CD4-positive, alpha-beta T cell treated with Interleukin-12 subunit alpha and Interleukin-12 subunit beta, for 1 hour (primary cell): ENCODE results near the gene CCNB2.

Source experiments
- DNase-seq: peaks from one replicate; pipeline ENCODE4 v3.0.0-alpha.2; 2020

The CCNB2 gene

DNA sequence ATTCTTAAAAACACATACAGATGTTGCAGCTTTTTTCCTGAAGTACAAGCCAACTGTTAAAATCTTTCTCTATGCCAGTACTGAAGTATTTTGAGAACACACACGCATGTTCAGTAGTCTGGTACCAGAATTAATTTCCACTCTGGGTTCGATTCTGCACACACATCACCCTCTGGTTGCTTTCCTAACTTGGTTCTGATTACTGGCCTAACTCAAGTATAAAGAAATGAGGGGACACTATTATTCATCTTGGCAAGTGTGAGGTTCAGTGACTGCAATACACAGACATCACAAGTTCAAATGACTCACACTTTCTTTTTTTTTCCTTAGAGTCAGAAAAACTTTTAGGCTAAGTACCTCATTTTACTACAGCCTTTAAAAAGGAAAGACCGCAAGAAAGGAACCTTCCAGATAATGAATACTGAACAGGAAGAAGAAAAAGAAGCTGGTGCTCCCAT is 64.3 kb downstream of the CCNB2 start:
- no peak for DNase-seq

DNA sequence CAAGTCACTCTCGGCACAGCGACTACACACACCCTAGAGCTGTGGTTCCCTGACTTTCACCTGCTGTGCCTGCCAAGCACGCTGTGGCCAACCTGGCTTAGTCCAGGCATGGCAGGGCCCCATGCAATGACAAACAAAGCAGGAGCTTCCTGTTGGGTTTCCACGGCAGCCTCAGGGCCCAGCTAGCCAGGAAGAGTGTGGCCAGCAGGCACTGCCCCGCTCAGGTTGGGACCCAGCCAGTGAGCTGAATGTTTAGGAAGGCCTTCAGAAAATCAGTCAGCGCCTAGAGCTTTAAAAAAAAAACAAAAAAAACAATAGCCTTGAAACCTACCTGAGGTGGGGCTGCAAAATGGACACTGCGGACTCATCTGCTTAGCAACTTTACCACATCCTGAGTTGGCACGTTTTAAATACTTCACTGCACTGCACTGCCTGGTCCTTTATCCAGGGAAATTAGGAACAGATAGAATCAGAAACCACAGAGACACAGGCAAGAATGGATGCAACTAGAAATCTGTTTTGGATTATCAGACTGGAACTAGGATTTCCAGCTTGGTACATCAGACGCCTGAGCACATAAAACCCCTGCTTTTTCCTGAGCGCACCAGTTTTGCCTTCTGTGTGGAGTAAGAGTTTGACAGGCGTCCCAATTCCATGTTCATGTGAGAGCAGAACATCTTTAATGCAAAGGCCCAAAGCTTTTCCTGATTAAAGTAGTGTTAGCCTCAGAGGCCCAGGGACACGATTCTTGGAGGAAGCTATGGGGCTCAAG is 65.5 kb downstream of the CCNB2 start:
- no peak for DNase-seq

DNA sequence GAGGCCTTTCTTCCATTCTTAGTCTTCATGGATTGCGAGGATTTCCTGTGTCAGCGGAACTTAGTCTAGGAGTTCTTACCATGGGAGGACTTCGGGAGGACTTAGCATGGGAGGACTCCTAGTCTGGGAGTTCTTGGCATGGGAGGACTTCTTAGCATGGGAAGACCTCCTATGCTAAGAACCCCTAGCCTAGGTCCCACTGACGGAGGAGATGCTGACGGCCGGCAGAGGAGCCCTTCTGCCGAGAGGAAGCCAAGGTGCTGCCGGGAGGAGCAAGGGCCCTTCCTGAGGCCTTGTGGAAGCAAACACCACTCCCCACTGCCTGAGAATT is 66.1 kb downstream of the CCNB2 start:
- DNase-seq = no peak

DNA sequence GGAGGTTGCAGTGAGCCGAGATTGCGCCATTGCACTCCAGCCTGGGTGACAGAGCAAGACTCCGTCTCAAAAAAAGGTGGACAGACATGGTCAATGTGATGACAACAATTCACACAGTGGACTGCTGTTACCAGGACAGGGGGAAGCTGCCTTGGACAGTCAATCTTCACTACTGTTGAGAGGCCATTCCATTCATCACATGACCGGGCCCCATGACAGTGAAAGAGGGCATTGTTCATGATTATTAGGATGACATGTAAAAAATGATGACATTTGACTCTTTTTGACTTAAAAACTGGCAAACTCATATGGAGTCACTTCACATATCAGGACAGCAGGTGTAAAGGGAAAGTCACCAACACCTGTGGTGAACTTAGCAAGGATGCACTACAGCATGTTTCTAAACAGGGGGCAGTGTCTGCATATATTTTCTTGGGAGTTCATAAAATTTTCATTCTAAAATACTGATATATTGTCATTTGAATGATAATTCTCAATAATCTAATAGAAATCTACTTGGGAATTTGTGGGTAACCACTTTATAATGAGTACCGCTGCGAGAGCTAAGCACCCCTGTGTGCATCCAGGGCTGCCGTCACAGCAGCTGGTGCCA is 67.4 kb downstream of the CCNB2 start:
- no peak for DNase-seq

DNA sequence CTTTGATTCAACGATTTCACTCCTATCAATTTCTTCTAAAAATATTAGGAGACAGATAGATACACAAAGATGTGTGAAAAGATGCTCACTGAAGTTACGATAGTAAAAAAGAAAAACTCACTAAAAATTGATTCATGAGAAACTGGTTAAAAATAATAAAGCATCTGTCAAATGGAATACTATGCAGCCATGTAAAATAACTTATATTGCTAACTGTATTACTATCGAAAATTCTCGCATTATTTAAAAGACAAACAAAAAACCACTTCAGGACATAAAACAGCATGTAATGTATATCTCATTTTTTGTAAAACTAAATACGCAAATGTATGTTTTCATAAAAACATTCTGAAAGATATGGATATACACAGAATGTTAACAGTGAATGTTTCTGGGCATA is 68.2 kb downstream of the CCNB2 start:
- DNase-seq = no peak

DNA sequence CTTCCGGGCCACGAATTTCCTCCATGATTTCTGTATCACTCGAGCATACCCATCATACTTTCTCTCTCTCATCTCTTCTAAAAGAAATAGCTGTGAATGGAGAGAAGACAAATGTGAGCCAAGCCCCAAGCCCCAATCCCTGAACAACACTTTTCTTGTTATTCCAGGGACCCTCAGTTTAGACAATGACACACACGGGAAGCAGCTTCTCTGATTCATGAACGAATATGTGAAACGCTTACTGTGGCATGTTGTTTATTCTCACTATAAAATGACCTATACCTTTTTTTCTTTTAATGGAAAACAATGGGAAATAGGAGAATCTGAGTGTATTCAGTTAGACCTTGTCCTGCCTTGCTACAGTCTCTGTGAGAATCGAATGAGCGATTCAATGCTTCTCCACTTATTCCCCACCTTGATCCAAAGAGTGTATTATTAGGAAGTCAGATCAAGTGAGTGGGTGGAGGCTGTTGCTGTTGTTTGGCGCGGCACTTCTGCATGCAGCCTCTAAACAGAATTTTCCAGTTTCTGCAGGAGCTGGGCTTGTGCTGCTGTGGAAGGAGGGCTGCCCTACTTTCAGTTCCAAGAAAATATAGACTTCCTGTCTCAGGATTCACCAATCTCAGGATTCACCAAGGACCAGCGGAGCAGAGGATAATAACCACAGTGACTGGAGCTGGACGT is 69.3 kb downstream of the CCNB2 start:
- DNase-seq = no peak
